ENCODE measurements around the gene DHODH.

DNA sequence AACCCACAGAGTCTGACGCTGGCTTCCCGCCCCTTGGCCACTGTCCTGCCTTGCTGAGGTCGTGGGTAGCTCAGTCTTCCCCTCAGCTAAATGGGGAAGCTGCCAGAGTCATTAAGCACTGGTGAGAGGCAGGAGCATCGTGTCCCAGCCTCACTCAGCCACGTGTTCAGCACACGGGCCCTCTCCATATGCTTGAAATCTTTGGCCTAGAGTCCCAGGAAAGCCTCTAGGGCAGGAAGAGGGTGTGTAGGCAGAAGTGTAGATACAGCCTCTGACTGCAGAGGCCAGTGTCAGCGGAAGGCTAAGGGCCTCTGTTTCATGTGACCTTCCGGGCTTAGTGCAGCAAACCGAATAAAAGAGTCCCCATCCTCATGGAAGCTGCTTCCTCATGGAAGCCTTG is 4.1 kb downstream of the DHODH start:
- TF ChIP-seq CTCF (tag by site-specific recombination; IDR thresholded peaks at IDR 0.05) (no peak), REPIN1 (tag by site-specific recombination; IDR thresholded peaks at IDR 0.05; ENCODE audit: low read depth) (no peak), ZBTB10 (tag by site-specific recombination; IDR thresholded peaks at IDR 0.05) (no peak)
- TF ChIP-seq, protein P1, sequence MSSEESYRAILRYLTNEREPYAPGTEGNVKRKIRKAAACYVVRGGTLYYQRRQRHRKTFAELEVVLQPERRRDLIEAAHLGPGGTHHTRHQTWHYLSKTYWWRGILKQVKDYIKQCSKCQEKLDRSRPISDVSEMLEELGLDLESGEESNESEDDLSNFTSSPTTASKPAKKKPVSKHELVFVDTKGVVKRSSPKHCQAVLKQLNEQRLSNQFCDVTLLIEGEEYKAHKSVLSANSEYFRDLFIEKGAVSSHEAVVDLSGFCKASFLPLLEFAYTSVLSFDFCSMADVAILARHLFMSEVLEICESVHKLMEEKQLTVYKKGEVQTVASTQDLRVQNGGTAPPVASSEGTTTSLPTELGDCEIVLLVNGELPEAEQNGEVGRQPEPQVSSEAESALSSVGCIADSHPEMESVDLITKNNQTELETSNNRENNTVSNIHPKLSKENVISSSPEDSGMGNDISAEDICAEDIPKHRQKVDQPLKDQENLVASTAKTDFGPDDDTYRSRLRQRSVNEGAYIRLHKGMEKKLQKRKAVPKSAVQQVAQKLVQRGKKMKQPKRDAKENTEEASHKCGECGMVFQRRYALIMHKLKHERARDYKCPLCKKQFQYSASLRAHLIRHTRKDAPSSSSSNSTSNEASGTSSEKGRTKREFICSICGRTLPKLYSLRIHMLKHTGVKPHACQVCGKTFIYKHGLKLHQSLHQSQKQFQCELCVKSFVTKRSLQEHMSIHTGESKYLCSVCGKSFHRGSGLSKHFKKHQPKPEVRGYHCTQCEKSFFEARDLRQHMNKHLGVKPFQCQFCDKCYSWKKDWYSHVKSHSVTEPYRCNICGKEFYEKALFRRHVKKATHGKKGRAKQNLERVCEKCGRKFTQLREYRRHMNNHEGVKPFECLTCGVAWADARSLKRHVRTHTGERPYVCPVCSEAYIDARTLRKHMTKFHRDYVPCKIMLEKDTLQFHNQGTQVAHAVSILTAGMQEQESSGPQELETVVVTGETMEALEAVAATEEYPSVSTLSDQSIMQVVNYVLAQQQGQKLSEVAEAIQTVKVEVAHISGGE (tag by site-specific recombination; conservative IDR thresholded peaks at IDR 0.05; ENCODE audit: low read depth): no peak
